ENCODE results near the gene CADPS2. TPM values are rescaled to one million over a fixed set of nuclear protein-coding genes. Genes with fewer than 3 reads are reported as not detected.

CADPS2 gene
- total RNA-seq, 1 donor from 2014 or later, result 9.8 TPM

DNA sequence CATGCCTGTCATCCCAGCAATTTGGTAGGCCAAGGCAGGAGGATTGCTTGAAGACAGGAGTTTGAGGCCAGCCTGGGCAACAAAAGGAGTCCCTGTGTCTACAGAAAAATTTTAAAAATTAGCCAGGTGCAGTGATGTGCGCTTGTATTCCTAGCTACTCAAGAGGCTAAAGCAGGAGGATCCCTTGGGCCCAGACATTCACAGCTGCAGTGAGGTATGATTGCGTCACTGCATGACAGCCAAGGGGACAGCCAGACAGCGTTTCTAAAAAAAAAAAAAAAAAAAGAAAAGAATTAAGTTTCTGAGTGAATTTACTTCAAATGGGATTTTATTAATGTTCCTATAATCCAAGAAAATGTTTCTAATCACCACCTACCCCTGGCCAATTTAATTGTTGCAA is 96.1 kb downstream of the CADPS2 start:
- DNase-seq (ENCODE audit: low spot score in 2 of 2) (no peak), FAIRE-seq (no peak)

DNA sequence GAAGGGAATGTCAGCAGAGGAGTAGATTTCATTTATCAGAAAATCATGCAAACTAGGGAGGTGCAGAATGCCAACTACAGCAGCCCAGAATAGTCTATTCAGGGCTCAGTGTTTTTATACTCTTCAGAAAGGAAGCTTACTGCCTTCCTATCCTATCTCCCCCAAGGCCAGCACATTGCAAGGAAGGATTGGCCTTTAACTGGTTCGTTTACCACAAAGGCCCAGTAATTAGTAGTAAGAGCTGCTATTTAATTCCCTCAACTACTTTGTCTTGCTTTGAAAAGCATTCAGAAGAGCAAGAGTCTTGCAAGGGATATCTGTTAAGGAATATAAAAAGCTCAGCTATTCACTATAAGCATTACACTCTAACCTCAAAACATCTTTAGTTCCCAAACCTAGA is 97.1 kb downstream of the CADPS2 start:
- no peak for FAIRE-seq
- no peak for DNase-seq (ENCODE audit: low spot score in 2 of 2)

DNA sequence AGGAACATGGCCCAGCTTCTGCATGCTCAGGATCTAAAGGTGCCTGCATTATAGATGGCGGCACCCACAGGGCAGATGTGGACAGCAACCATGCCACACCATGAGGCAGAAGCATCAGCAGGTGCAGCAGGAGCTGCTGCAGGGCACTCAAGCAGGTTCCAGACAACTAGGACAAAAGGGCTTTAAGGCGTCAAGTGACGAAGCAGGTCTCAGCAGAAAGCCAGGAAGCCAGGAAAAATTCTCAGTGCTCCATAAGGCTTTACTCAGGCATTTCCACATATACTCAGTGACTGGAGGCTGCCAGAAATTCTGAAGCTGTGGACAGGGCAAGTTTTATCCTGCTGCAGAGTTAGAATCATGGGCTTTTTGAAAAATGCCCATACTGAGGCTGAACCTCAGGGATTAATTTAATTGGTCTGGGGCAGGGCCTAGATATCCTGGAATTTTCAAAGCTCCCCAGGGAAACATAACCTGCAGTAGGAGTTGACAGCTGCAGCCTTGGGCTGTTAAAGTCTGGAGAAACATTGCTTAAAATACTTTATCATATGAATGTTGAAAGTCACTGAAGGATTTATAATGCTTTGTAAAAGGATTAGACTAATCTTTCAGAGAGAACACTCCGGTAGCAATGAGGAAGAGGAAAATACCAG is 115.4 kb downstream of the CADPS2 start:
- FAIRE-seq (no peak), DNase-seq (ENCODE audit: low spot score in 2 of 2) (no peak)

DNA sequence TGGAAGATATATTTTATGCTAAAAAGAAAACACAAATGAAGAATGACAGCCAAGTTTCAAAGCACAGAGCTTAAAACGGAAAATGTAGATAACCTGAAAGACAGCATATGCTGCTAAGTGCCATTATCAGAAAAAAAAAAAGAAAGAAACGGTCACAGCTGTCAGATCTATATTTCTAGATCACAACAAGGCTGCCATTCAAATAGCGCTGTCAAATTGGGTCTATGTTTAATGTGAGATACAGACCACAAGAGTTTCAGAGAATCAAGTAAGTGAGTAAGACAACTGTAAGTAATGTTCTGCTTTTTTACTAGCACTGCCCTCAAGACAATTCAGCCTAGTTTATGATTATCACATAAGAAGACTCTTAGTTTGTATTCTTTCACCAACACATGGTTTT is 117.4 kb downstream of the CADPS2 start:
- DNase-seq (ENCODE audit: low spot score in 2 of 2) (no peak), FAIRE-seq (no peak)

DNA sequence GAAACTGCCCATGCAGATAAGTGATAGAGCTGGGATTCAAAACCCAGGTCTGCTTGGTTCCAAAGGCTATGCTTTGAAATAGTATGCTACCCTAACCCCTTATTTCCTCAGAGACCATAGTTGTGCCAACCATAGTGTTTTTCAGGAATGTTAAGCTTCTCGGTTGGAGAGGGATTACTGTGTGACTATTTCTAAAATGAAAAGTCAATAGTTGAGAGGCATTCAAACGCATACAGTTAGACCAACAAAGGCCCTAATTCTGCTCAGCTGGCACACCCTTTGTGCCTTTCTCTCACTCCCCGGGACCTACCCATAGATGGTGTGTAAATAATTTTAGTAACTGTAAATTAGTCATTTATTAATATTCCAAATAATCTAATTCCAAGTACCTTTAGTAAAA is 118.9 kb downstream of the CADPS2 start:
- no peak for DNase-seq (ENCODE audit: low spot score in 2 of 2)
- FAIRE-seq, result no peak

DNA sequence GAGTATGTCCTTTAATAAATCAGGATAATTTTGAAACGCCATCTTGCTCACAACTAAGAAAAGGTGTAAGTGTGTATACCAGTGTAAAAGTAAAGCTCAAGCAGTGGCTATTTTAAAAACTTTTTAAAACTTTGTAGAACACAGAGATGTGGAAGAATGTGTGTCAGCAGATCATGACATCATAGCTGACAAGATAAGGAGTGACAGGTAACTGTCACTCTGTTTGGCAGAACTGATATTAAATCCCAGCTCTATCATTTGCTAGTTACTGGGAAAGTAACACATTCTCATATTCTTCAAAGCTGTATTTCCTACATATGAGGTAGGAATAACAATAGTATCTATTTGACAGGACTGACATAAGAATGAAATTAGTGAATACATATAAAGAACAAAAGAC is 119.7 kb downstream of the CADPS2 start:
- FAIRE-seq, result no peak
- DNase-seq (ENCODE audit: low spot score in 2 of 2), result no peak

DNA sequence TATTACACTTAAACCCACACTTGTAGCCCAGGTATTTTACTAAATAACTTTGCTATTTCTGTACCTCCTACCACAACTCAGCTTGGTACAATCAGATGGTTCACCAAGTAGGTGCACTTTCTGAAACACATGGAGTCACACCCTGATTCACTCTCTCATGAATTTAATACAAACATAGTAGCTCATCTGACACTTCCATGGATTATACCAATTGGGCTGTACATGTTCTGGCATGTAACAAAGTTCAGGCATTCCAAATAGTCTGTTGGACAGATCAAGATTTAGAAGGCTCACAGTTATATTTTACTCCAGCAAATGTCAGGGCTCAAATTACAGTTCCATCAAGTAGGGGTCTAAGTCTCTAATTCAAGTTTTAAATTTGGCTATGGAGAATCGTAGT is 121.4 kb downstream of the CADPS2 start:
- no peak for DNase-seq (ENCODE audit: low spot score in 2 of 2)
- FAIRE-seq, result no peak

DNA sequence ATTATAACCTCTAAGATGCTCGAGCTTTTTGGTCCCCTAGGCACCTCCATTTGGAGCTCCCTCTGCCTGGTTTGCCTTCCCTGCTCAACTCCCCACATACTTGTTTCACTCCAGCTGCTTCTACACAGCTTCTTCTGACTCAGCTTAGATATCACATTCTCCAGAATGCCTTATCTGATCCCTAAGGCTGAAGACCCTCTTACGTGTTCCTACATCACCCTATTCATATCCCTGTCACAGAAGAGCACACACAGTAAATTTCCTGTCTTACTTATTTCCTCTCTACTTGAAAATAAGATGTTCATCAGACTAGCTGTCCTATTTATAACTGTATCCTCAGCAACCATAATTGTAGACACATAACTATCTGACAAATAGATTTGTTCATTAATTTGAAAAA is 122.2 kb downstream of the CADPS2 start:
- FAIRE-seq (no peak), DNase-seq (ENCODE audit: low spot score in 2 of 2) (no peak)

DNA sequence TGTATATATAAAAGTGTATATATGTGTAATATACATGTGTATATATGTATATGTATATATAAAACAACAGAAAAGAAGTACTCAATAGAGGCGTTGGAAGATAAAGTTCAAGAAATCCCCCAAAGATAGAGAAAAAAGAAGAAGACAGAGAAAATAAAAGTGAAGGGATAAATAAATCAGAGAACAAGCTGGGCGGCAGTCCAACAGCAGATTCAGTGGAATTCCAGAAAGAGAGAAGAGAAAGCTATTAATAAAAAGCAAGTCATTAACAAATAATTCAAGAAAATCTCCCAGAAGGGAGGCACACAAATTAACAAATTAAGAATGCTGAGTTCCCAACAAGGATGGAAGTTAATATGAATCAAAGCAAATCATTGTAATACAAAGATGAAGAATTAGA is 124.2 kb downstream of the CADPS2 start:
- no peak for DNase-seq (ENCODE audit: low spot score in 2 of 2)
- FAIRE-seq, result no peak

DNA sequence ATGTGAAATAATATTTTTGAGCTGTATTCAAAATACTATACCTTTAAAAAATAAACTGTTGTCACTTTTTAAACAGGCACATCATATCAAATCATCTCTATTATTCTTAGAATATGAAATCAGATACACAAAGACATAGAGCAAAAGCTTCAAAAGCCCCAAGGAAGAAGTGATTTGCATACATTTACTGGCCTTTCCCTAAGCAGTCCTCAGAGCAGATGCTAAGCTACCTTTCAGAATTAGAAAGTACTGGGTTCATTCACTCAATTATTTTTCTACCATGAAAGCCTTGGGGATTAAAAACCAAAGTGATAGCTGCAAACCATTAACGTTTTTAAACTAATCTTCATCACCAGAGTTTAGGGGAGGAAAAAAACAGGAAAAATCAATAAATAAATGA is 127.8 kb downstream of the CADPS2 start:
- DNase-seq (ENCODE audit: low spot score in 2 of 2), result no peak
- FAIRE-seq, result no peak

DNA sequence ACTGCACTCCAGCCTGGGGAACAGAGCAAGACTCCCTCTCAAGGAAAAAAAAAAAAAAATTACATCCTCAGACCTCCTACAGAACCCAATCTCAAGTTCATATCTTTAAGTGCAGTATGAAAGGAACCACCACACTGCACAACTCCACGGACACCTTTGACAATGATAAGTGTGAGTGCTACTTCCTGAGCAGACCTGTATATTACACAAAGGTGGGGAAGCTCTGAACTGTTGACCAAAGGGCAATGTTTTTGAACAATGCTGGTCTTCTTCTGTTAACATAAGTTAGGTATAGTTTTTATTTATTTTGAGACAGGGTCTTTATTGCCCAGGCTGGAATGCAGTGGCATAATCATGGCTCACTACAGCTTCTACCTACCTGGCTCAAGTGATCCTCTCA is 129.4 kb downstream of the CADPS2 start:
- DNase-seq (ENCODE audit: low spot score in 2 of 2) (no peak), FAIRE-seq (no peak)

DNA sequence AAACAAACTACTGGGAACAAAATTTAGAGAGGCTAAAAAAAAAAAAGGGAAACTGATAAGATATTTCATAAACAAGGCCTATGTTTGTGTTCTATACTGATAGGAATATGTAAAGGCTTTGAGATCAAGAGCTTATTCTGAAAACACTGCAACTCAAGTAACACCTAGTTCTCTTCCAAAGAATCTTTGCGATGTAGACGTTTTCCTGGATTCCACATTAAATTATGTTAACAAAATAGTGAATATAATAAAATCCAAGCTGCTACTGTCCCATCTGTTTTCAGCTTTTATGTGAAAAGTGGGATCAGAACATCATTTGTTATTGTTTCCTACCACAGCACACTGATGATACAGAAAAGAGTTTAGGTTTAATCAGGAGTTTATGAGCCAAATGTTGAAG is 130.6 kb downstream of the CADPS2 start:
- no peak for FAIRE-seq
- no peak for DNase-seq (ENCODE audit: low spot score in 2 of 2)

DNA sequence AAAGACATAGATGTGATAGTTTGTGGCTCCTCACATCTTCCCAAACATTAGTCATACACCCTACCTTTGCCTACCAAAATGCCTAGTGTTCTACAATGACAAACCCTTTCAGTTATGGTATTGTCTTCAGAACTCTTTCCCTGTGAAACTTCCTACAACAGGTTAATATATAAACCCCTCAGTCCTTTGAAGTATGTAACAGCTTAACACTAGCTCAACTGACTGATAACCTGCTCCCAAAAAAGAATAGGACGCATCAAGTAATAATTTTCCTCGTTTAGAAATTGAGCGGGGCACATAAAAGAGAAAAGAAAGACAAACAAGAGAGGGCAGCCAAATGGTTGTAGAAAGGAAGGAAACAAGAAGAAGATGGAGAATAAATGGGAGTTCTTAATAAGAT is 133.7 kb downstream of the CADPS2 start:
- DNase-seq (ENCODE audit: low spot score in 2 of 2), result no peak
- FAIRE-seq, result no peak

DNA sequence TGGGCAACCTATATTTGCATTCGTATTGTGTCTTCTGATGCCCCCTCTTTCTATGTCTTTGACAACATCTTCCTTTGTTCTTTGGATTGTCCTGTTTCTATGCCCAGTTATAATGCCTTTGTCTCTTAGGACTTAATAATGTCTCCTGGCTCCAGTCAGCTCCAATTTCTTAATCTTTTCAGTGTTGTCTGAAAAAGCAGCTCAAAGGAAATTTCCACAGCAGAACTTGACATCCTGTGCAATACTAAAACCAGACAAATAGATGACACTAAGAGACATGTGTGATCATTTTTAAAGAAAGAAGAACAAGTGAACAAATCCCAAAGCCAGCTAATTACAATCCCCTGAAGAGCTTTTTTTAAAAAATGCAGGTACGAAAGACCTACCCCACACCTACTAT is 135.9 kb downstream of the CADPS2 start:
- FAIRE-seq (no peak), DNase-seq (ENCODE audit: low spot score in 2 of 2) (no peak)

DNA sequence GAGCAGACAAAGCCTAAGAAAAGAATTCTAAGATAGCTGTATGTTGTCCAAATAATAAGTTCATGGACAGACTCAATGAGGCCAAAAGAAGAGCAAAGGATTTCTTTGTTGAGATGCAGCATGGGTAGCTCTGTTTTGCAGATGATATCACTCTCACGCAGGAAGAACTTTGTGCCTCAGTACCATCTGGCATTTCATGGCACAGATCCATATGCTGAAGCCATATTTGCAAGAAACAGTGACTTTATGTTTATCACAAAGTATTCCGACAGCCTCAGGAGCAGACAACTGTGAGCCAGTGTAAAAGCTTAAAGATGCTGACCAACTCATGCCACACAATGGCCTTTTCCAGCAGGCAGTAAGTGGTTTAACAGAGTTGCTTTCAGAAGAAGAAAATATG is 138.1 kb downstream of the CADPS2 start:
- FAIRE-seq, result no peak
- DNase-seq (ENCODE audit: low spot score in 2 of 2), result no peak

DNA sequence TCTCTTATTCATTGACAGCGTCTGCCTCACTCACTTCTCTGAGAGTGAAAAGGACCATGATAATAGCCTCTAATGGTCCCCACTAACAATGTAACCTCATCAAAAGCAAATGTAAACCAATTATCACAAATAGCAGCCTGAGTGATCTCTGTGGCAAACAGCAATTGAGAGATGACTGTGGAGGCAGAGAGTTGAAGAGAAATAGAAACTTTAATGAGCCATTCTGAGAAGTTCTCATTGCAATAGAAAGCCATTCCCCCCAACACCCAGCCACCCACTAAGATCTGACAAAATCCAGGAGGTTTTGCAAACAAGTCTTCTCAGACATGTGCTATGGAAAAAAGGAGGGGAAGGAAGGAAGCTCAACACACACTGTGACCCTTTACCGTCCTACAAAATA is 139.3 kb downstream of the CADPS2 start:
- no peak for DNase-seq (ENCODE audit: low spot score in 2 of 2)
- no peak for FAIRE-seq

DNA sequence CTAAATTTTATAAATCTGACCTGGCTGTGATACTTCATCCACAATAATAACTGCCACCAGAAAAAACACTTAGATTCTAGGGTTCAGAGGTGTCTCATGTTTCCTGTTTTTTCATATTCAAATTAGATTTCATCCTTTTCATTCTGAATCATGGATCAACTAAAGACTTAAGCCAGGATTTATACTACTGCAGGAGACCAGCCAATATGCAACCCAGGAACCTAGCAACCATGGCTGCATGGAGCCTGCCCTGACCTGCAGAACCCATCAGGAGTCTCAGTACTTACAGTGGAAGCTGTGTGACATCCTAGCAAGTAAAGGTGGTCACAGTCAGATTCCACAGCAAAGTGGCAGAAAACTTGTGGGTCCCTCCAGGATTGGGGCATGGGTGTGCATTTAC is 143.0 kb downstream of the CADPS2 start:
- DNase-seq (ENCODE audit: low spot score in 2 of 2) (no peak), FAIRE-seq (no peak)

DNA sequence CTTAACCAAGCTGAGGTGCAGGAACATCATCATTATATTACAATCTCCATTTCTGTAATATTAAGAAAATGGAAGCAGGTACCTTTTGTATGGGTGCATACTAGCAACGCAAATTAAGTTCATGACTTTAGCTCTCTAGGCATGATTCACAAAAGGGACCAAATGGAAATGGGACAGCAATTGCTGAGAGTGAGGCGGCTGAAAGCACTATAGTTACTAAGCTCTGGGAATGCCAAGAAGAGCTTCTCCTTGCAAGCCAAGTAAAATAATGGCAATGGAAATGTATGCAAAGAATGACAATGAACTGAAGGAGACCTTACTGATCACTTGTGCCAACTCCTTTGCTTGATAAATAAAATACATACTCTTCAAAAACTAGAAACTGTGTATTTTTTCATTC is 147.3 kb downstream of the CADPS2 start:
- FAIRE-seq (no peak), DNase-seq (ENCODE audit: low spot score in 2 of 2) (no peak)

DNA sequence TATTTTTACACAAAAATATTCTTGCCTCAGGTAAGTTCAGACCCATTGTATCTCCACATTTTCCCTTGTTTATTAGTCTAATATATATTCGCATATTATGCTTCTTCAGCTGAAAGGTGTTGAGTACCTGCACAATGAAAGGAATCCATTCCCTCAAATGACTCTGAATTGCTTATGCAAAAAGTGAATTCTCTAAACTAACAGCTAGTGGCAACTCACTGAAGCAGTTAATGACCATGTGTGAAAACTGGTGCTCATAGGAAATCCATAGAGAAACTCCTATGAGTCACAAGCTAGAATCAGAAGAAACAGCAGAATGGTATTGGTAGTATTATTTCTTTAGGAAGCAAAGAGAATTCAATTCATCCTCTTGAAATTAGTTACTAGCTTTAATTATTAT is 150.1 kb downstream of the CADPS2 start:
- no peak for FAIRE-seq
- DNase-seq (ENCODE audit: low spot score in 2 of 2), result no peak

DNA sequence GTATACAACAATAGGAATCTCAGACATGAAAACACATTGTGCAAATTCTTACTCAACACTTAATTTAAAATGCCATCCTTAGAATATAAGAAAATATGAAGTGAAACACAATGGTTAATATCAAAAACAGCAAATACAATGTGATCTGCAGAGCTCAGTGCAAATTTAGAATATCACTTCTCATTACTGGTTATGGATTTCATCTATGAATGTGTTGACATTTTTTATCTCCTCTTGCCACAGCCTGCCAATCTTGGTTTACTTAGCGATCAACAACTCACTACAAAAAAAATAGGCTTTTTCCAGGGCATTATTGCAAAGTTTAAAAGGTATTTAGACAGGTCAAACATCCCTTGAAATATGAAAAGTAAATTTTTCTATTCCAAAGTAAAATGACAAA is 158.5 kb downstream of the CADPS2 start:
- DNase-seq (ENCODE audit: low spot score in 2 of 2), result no peak
- FAIRE-seq, result no peak

DNA sequence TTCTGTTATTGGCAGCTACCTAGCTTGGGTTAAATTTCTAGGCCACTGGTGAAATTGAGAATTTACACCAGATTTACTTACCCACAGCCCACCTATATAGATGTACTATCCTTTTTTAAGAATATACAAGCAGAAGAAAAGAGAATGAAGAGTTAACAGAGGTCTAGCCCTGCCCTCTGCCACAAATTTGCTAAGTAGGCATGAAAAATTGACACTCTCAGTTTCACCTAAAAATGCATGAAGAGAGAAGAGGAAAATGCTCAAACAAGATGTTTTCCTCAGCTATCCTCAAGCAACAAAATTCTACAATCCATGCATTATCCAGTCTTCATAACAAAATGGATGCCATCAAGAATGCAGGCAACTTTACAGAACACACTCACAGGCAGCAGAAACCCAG is 158.9 kb downstream of the CADPS2 start:
- FAIRE-seq, result no peak

DNA sequence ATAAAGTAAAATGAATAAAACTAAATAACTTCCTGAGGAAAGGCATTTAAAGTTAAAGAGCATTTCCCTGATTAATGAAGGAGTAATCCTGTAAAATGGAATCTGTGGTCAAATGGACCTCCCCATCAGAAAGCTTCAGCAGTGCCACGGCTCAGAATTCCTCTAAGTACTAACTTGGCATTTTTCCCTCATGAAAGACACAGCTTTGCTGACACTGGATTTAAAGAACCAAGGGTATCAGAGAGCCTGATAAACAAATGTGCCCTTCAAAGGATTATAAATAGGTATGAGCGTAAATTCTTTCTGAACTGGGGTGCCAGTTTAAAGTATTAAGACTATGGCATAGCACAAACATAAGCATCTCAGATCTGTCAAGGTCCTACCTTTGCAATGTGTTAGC is 159.4 kb downstream of the CADPS2 start:
- DNase-seq (ENCODE audit: low spot score in 2 of 2) (no peak), FAIRE-seq (no peak)

More for the DNA sequence above, 158.9 kb downstream of the CADPS2 start:
- DNase-seq (ENCODE audit: low spot score in 2 of 2), result no peak

DNA sequence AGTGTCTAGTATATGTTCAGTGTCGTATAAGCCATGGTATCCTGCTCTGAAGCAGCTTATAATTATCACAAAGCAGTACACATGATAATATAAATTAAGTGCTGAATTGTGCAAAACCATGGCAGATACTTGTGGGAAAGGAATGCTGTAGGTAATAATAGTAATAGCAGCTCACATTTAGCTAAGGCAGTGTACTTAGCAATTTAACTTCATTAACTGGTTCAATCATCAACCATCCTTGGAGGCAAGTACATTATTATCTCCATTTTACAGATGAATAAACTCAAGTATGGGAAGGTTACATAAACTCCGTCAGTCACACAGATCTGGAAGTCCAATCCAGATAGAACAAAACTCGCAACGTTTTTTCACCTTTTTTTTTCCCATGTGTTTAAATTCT is 161.9 kb downstream of the CADPS2 start:
- FAIRE-seq, result no peak
- no peak for DNase-seq (ENCODE audit: low spot score in 2 of 2)

Measured in frontal cortex (tissue), 4 donors.